ENCODE data around the gene DPCD. TPM values are rescaled to one million over a fixed set of nuclear protein-coding genes. Genes with fewer than 3 reads are reported as not detected.
A peak's percentile ranks its signal among the peaks of the same experiment; 100 is the strongest.

Gene DPCD
- total and polyA plus RNA-seq, 12 donors: 12.9 to 46.8 (median 25.6) TPM

GRCh38 chr10:101565936-101566332, 22.2 kb upstream of the DPCD start:
- no peak for ATAC-seq

GRCh38 chr10:101566333-101567164, 21.6 kb upstream of the DPCD start:
- ATAC-seq (peak in 1 of 8 donors; percentile 23), DNase-seq (no peak)
- 8 to 10% methylated on average over 59 of the region's 59 CpGs for WGBS, 2 donors
- Histone ChIP-seq H3K27ac (no peak overlapping the region), H3K4me3 (peak overlapping the region in 9 of 10 donors; percentile 12 to 42 (median 36)), H3K4me1 (peaks cover 8 to 30% (median 21%) of the 10 kb centered on the region in 9 donors), H3K36me3 (no peaks in the 10 kb centered on the region), H3K9me3 (no peaks in the 10 kb centered on the region), H3K27me3 (peaks cover 7 to 75% (median 55%) of the 10 kb centered on the region in 7 donors)
- intact Hi-C loops (cut with DNase I): loop anchor here in 8 of 10 donors (5.0 to 10.0 kb wide), 6 partner anchors 262 to 349 kb away; no protein-coding TSS in a partner anchor
- TF ChIP-seq CTCF (IDR thresholded peaks at IDR 0.05): no peak

More at GRCh38 chr10:101565936-101566332, 22.2 kb upstream of the DPCD start:
- DNase-seq: no peak
- TF ChIP-seq CTCF (IDR thresholded peaks at IDR 0.05): no peak
- Histone ChIP-seq H3K4me3 (peak overlapping the region in 2 of 10 donors; percentile 19 to 42), H3K27me3 (peaks cover 7 to 75% (median 55%) of the 10 kb centered on the region in 7 donors), H3K27ac (no peak overlapping the region), H3K9me3 (no peaks in the 10 kb centered on the region), H3K36me3 (no peaks in the 10 kb centered on the region), H3K4me1 (peaks cover 8 to 27% (median 21%) of the 10 kb centered on the region in 9 donors)
- 59 to 62% methylated on average over 8 of the region's 8 CpGs for WGBS, 2 donors
- intact Hi-C loops (cut with DNase I): loop anchor here in 8 of 10 donors (5.0 to 10.0 kb wide), 6 partner anchors 261 to 349 kb away; no protein-coding TSS in a partner anchor

- no peak for TF ChIP-seq CTCF (IDR thresholded peaks at IDR 0.05)
- peaks cover 7 to 75% (median 55%) of the 10 kb centered on the region in 7 donors for H3K27me3 ChIP-seq
- H3K4me1 ChIP-seq: peaks cover 8 to 30% (median 21%) of the 10 kb centered on the region in 9 donors
- ATAC-seq: no peak
- intact Hi-C loops (cut with DNase I): loop anchor here in 8 of 10 donors (2.0 to 10.0 kb wide), 8 partner anchors 263 to 355 kb away; no protein-coding TSS in a partner anchor
- no peak overlapping the region for H3K27ac ChIP-seq
- no peak overlapping the region for H3K4me3 ChIP-seq
- peaks cover 0 to 3% (median 2%) of the 10 kb centered on the region in 11 donors for H3K9me3 ChIP-seq
- WGBS, 2 donors: 67 to 71% methylated on average over 7 of the region's 7 CpGs
- no peaks in the 10 kb centered on the region for H3K36me3 ChIP-seq
- no peak for DNase-seq
Measured at GRCh38 chr10:101567165-101568006, 20.7 kb upstream of the DPCD start.

Measured in heart right ventricle (tissue), 16 donors.